HepG2 (cell line): Measurements from ENCODE around the gene CDIP1. TPM values are rescaled to one million over a fixed set of nuclear protein-coding genes. Genes with fewer than 3 reads are reported as not detected.

Experiments used
- KLF15 ChIP-seq: sonication (generic); formaldehyde crosslinking; IDR thresholded peaks from 2 replicates; pipeline ENCODE4 v1.8.1; 2023; ENCODE audit warnings: borderline replicate concordance, mild to moderate bottlenecking, inconsistent platforms, missing genetic modification reagents, mixed read lengths
- MXD1 ChIP-seq: sonication (generic); formaldehyde crosslinking; IDR thresholded peaks from 2 replicates; pipeline ENCODE4 v1.4.0; 2020; ENCODE audit warnings: mild to moderate bottlenecking, missing genetic modification reagents
- SMC3 ChIP-seq: IDR thresholded peaks from 2 replicates; pipeline ENCODE4 v1.6.1; 2011; ENCODE audit warnings: low read length, improper control_type of control experiment
- SOX13 ChIP-seq, 3 experiments: fragments of 450-650 bp in 1 of 3; sonication (generic) in 1 of 3; formaldehyde crosslinking in 1 of 3; IDR thresholded peaks in 2 of 3; conservative IDR thresholded peaks in 1 of 3; 2 replicates each; pipeline versions ENCODE4 v1.5.0 to v1.6.1; 2016 to 2020; ENCODE audit warnings: antibody characterized with exemption in 1 of 3, mild to moderate bottlenecking in 1 of 3, missing compliant biosample characterization in 1 of 3, missing genetic modification reagents in 1 of 3, moderate library complexity in 1 of 3
- THYN1 ChIP-seq: sonication (generic); formaldehyde crosslinking; IDR thresholded peaks from 2 replicates; pipeline ENCODE4 v1.8.1; 2023; ENCODE audit warnings: low read depth, mild to moderate bottlenecking, moderate library complexity, missing genetic modification reagents, borderline replicate concordance
- USF2 ChIP-seq, 2 experiments: sonication (generic) in 1 of 2; formaldehyde crosslinking in 1 of 2; IDR thresholded peaks; 2 replicates each; pipeline versions ENCODE4 v1.5.1 to v1.6.1; 2011 to 2020; ENCODE audit warnings: borderline replicate concordance in 1 of 2, low read depth in 1 of 2, low read length in 1 of 2, mild to moderate bottlenecking in 1 of 2, missing genetic modification reagents in 1 of 2, moderate library complexity in 1 of 2
- ZBTB46 ChIP-seq: sonication (generic); formaldehyde crosslinking; IDR thresholded peaks from 2 replicates; pipeline ENCODE4 v1.4.0; 2020; ENCODE audit warnings: mild to moderate bottlenecking, missing genetic modification reagents, borderline replicate concordance
- ZNF142 ChIP-seq: sonication (generic); formaldehyde crosslinking; IDR thresholded peaks from 2 replicates; pipeline ENCODE4 v1.4.0; 2020; ENCODE audit warnings: missing genetic modification reagents
- ZNF337 ChIP-seq: sonication (generic); formaldehyde crosslinking; IDR thresholded peaks from 2 replicates; pipeline ENCODE4 v1.5.1; 2020; ENCODE audit warnings: missing genetic modification reagents, low read depth, mild to moderate bottlenecking, borderline replicate concordance
- ZNF382 ChIP-seq: sonication (generic); formaldehyde crosslinking; IDR thresholded peaks from 2 replicates; pipeline ENCODE4 v1.5.0; 2020; ENCODE audit warnings: missing genetic modification reagents, mild to moderate bottlenecking, borderline replicate concordance
- ZNF704 ChIP-seq: sonication (generic); formaldehyde crosslinking; IDR thresholded peaks from 2 replicates; pipeline ENCODE4 v1.8.1; 2023; ENCODE audit warnings: mild to moderate bottlenecking, inconsistent platforms, moderate library complexity, missing genetic modification reagents, borderline replicate concordance
- polyA plus RNA-seq, 8 experiments: library from polyadenylated mRNA; depleted of rRNA in 3 of 8; stranded (reverse) in 7 of 8; unstranded in 1 of 8; fragments of >200 nt; fragmentation: Illumina TruSeq in 4 of 8; extraction: Trizol in 4 of 8; gene quantifications; 2 replicates each; pipeline versions ENCODE4 v1.2.1 to v1.2.3, GENCODE V29; 2011 to 2016; ENCODE audit warnings: low read depth in 4 of 8, missing spikeins in 1 of 8, mixed read lengths in 1 of 8; ENCODE audit not compliant: insufficient read depth in 1 of 8
- total RNA-seq, 5 experiments: library from RNA; depleted of rRNA; stranded (reverse); fragments of >200 nt; fragmentation: Illumina TruSeq; extraction: Trizol; gene quantifications; 2 replicates each; pipeline ENCODE4 v1.2.3, GENCODE V29; 2016; ENCODE audit warnings: low read depth in 1 of 5

The CDIP1 gene
- total and polyA plus RNA-seq, 2 of the 13 experiments (the other 11 are each of a cell fraction or from before 2014, with no cell fraction given), result 31.2 to 56.7 TPM

- no peak for TF ChIP-seq USF2 (IDR thresholded peaks at IDR 0.05; ENCODE audit: low read depth, low read length)
- peak; percentile 24; the same call in 1 of the 2 replicates for TF ChIP-seq USF2 (CRISPR knock-in tag; IDR thresholded peaks at IDR 0.05; ENCODE audit: borderline replicate concordance)
- TF ChIP-seq MXD1 (CRISPR knock-in tag), result no peak
- no peak for TF ChIP-seq ZNF142 (CRISPR knock-in tag)
- TF ChIP-seq SOX13 (IDR thresholded peaks at IDR 0.05), result peak; percentile 80; the same call in 1 of the 2 replicates
- TF ChIP-seq SOX13 (CRISPR knock-in tag; conservative IDR thresholded peaks at IDR 0.05 in 1 of 2, IDR thresholded peaks at IDR 0.05 in 1 of 2), result peak in 1 of 2 experiments; percentile 97; a peak in 2 of 4 replicates
- TF ChIP-seq THYN1 (CRISPR knock-in tag), result no peak
- TF ChIP-seq ZBTB46 (CRISPR knock-in tag), result 0 out of 2 replicates have a peak, but pooled peaks have one; percentile 92
- no peak for TF ChIP-seq SMC3
- TF ChIP-seq ZNF704 (CRISPR knock-in tag), result 0 out of 2 replicates have a peak, but pooled peaks have one; percentile 78
- TF ChIP-seq KLF15 (CRISPR knock-in tag), result no peak
- TF ChIP-seq ZNF382 (CRISPR knock-in tag), result no peak
- 0 out of 2 replicates have a peak, but pooled peaks have one; percentile 77 for TF ChIP-seq ZNF337 (CRISPR knock-in tag)
Observed at GRCh38 chr16:4461250-4462085, 77.1 kb downstream of the CDIP1 start (continued).
